ENCODE data around the gene TMF1. TPM values are rescaled to one million over a fixed set of nuclear protein-coding genes. Genes with fewer than 3 reads are reported as not detected.

Gene TMF1
- total and polyA plus RNA-seq, 7 experiments from 2014 or later, result 36.1 to 71.8 (median 47.7) TPM

GRCh38 chr3:69066121-69066520 is 14.0 kb upstream of the TMF1 start:
- POLR2A ChIA-PET, result interaction anchor here (1.5 to 4.4 kb wide), 2 partner anchors 14 to 24 kb away, joined by 4 to 24 read pairs; partner anchors contain the start of gene TMF1
- no peaks in the 10 kb centered on the region for H3K27me3 ChIP-seq (ENCODE audit: control insufficient read depth in 2 of 2, insufficient read depth in 2 of 2, low read length in 2 of 2)
- no peak overlapping the region for H3K27ac ChIP-seq (ENCODE audit: low read depth, low read length)
- H3K36me3 ChIP-seq (ENCODE audit: control insufficient read depth in 2 of 3, insufficient read depth in 3 of 3, low read length in 3 of 3), result peaks cover 5 to 13% (median 7%) of the 10 kb centered on the region in 3 experiments
- H3K36me3 Mint-ChIP-seq, result peaks cover 5 to 34% (median 19%) of the 10 kb centered on the region in 5 donors
- H3K27ac Mint-ChIP-seq, result peak overlapping the region in 8 of 9 donors; percentile 38 to 91 (median 80)
- peaks cover 23 to 56% (median 44%) of the 10 kb centered on the region in 7 donors for H3K4me1 Mint-ChIP-seq
- H3K9me3 Mint-ChIP-seq, result no peaks in the 10 kb centered on the region
- intact Hi-C loops (cut with micrococcal nuclease), result loop anchor here in 1 of 2 donors (1.0 kb wide), 1 partner anchor 8 kb away; no protein-coding TSS in a partner anchor
- H3K4me3 ChIP-seq (ENCODE audit: low read length), result no peak overlapping the region
- H3K9me3 ChIP-seq (ENCODE audit: control insufficient read depth in 2 of 3, low read length in 3 of 3), result no peaks in the 10 kb centered on the region
- H3K27me3 Mint-ChIP-seq, result no peaks in the 10 kb centered on the region
- DNase-seq (no peak), ATAC-seq (no peak)
- peak overlapping the region in 3 of 10 donors; percentile 27 to 53 (median 29) for H3K4me3 Mint-ChIP-seq
- CTCF ChIA-PET, result interaction anchor here (0.8 kb wide), 1 partner anchor 12 kb away, joined by 3 read pairs; no protein-coding TSS in a partner anchor
- H3K4me1 ChIP-seq (ENCODE audit: control insufficient read depth in 2 of 2, insufficient read depth in 2 of 2, low read length in 2 of 2), result peaks cover 22 to 25% of the 10 kb centered on the region in 2 donors

DNA sequence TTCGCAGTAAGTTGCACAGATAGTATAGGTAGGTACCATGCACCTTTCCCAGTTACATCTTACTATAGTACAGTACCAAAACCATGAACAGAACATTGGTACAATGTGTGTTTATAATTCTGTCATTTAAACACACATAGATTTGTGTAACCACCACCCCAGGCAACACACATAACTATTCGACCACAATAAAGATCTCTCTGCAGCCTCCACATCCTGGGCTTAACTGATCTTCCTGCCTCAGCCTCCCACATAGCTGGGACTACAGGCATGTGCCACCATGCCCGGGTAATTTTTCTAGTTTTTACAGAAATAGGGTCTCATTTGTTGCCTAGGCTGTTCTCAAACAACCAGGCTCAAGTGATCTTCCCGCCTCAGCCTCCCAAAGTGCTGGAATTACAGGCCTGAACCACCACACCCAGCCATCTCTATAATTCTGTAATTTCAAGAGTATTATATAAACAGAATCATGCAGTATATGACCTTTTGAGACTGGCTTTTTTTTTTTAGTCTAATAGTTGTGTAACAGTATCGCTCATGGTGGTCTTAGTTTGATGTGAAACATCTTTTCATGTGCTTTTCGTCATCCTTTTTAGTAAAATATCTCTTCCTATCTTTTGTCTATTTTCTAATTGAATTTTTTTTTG is 13.3 kb upstream of the TMF1 start:
- Histone ChIP-seq H3K27ac (ENCODE audit: low read depth, low read length) (peak overlapping the region; percentile 5), H3K4me3 (ENCODE audit: low read length) (no peak overlapping the region)
- CTCF ChIA-PET, result interaction anchor here (0.8 kb wide), 1 partner anchor 11 kb away, joined by 3 read pairs; no protein-coding TSS in a partner anchor

GRCh38 chr3:69063636-69064035 is 11.5 kb upstream of the TMF1 start:
- peak overlapping the region; percentile 63 to 91 (median 81) for H3K27ac Mint-ChIP-seq
- Histone ChIP-seq H3K27me3 (ENCODE audit: control insufficient read depth in 2 of 2, insufficient read depth in 2 of 2, low read length in 2 of 2) (no peaks in the 10 kb centered on the region), H3K4me3 (ENCODE audit: low read length) (no peak overlapping the region), H3K36me3 (ENCODE audit: control insufficient read depth in 2 of 3, insufficient read depth in 3 of 3, low read length in 3 of 3) (peaks cover 5 to 18% (median 14%) of the 10 kb centered on the region in 3 experiments), H3K9me3 (ENCODE audit: control insufficient read depth in 2 of 3, low read length in 3 of 3) (no peaks in the 10 kb centered on the region), H3K4me1 (ENCODE audit: control insufficient read depth in 2 of 2, insufficient read depth in 2 of 2, low read length in 2 of 2) (peaks cover 31 to 33% of the 10 kb centered on the region in 2 donors), H3K27ac (ENCODE audit: low read depth, low read length) (peak overlapping the region; percentile 36)
- DNase-seq (peak in 3 of 9 donors; percentile 13 to 53 (median 46)), ATAC-seq (peak; percentile 36)
- ChIA-PET CTCF (interaction anchor here (1.2 kb wide), 1 partner anchor 20 kb away, joined by 3 read pairs; no protein-coding TSS in a partner anchor), POLR2A (interaction anchor here (1.1 to 4.4 kb wide), 6 partner anchors 11 to 25 kb away, joined by 3 to 24 read pairs (median 4); partner anchors contain the start of genes ARL6IP5 and TMF1)
- H3K9me3 Mint-ChIP-seq, result peaks cover 0 to 8% (median 0%) of the 10 kb centered on the region in 11 donors
- peaks cover 17 to 45% (median 35%) of the 10 kb centered on the region in 5 donors for H3K36me3 Mint-ChIP-seq
- peak overlapping the region in 9 of 10 donors; percentile 37 to 80 (median 53) for H3K4me3 Mint-ChIP-seq
- H3K4me1 Mint-ChIP-seq, result peaks cover 33 to 65% (median 52%) of the 10 kb centered on the region in 7 donors
- no peaks in the 10 kb centered on the region for H3K27me3 Mint-ChIP-seq
- intact Hi-C loops (cut with micrococcal nuclease), result no loop called here

More for the DNA sequence above, 13.3 kb upstream of the TMF1 start:
- Mint-ChIP-seq H3K4me3 (peak overlapping the region in 9 of 10 donors; percentile 11 to 81 (median 53)), H3K36me3 (peaks cover 5 to 35% (median 24%) of the 10 kb centered on the region in 5 donors), H3K27me3 (no peaks in the 10 kb centered on the region), H3K4me1 (peaks cover 21 to 55% (median 42%) of the 10 kb centered on the region in 7 donors), H3K9me3 (peaks cover 0 to 5% (median 0%) of the 10 kb centered on the region in 11 donors), H3K27ac (peak overlapping the region; percentile 57 to 91 (median 83))
- H3K9me3 ChIP-seq (ENCODE audit: control insufficient read depth in 2 of 3, low read length in 3 of 3), result no peaks in the 10 kb centered on the region
- peak; percentile 66 for ATAC-seq
- intact Hi-C loops (cut with micrococcal nuclease), result loop anchor here in 1 of 2 donors (1.0 kb wide), 1 partner anchor 9 kb away; no protein-coding TSS in a partner anchor
- POLR2A ChIA-PET, result interaction anchor here (0.7 to 4.4 kb wide), 3 partner anchors 8 to 25 kb away, joined by 3 to 24 read pairs (median 4); partner anchors contain the start of gene TMF1
- no peaks in the 10 kb centered on the region for H3K27me3 ChIP-seq (ENCODE audit: control insufficient read depth in 2 of 2, insufficient read depth in 2 of 2, low read length in 2 of 2)
- peaks cover 22 to 25% of the 10 kb centered on the region in 2 donors for H3K4me1 ChIP-seq (ENCODE audit: control insufficient read depth in 2 of 2, insufficient read depth in 2 of 2, low read length in 2 of 2)
- peaks cover 5 to 14% (median 14%) of the 10 kb centered on the region in 3 experiments for H3K36me3 ChIP-seq (ENCODE audit: control insufficient read depth in 2 of 3, insufficient read depth in 3 of 3, low read length in 3 of 3)
- DNase-seq, result peak in 5 of 9 donors; percentile 22 to 37 (median 27)

GRCh38 chr3:69059688-69060087 is 7.6 kb upstream of the TMF1 start:
- Histone ChIP-seq H3K27ac (ENCODE audit: low read depth, low read length) (peak overlapping the region; percentile 75), H3K4me1 (ENCODE audit: control insufficient read depth in 2 of 2, insufficient read depth in 2 of 2, low read length in 2 of 2) (peaks cover 22 to 31% of the 10 kb centered on the region in 2 donors), H3K36me3 (ENCODE audit: control insufficient read depth in 2 of 3, insufficient read depth in 3 of 3, low read length in 3 of 3) (peaks cover 8 to 26% (median 24%) of the 10 kb centered on the region in 3 experiments), H3K27me3 (ENCODE audit: control insufficient read depth in 2 of 2, insufficient read depth in 2 of 2, low read length in 2 of 2) (no peaks in the 10 kb centered on the region), H3K4me3 (ENCODE audit: low read length) (no peak overlapping the region), H3K9me3 (ENCODE audit: control insufficient read depth in 2 of 3, low read length in 3 of 3) (no peaks in the 10 kb centered on the region)
- ChIA-PET CTCF (interaction anchor here (1.3 kb wide), 1 partner anchor 32 kb away, joined by 3 read pairs; no protein-coding TSS in a partner anchor), POLR2A (interaction anchor here (0.9 to 2.7 kb wide), 7 partner anchors 8 to 34 kb away, joined by 3 to 25 read pairs (median 4); partner anchors contain the start of gene ARL6IP5)
- peak overlapping the region in 2 of 10 donors; percentile 36 to 39 for H3K4me3 Mint-ChIP-seq
- H3K27ac Mint-ChIP-seq, result peak overlapping the region; percentile 77 to 94 (median 92)
- ATAC-seq, result no peak
- no peaks in the 10 kb centered on the region for H3K27me3 Mint-ChIP-seq
- peaks cover 17 to 50% (median 40%) of the 10 kb centered on the region in 5 donors for H3K36me3 Mint-ChIP-seq
- H3K4me1 Mint-ChIP-seq, result peaks cover 30 to 58% (median 43%) of the 10 kb centered on the region in 7 donors
- peaks cover 0 to 8% (median 0%) of the 10 kb centered on the region in 11 donors for H3K9me3 Mint-ChIP-seq
- intact Hi-C loops (cut with micrococcal nuclease), result no loop called here
- no peak for DNase-seq

DNA sequence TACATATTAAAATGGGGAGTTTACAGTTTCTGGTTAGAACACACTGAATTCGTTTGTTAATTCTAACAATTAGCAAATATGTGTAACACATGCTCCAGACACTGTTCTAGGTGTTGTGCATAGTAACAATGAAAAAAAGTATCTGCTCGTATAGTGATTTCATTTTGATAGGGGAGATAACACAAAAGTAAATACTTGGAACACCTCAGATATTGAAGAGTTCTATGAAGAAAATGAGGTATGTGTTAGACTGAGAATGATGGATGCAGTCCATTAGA is 6.8 kb upstream of the TMF1 start:
- Histone ChIP-seq H3K36me3 (ENCODE audit: control insufficient read depth in 2 of 3, insufficient read depth in 3 of 3, low read length in 3 of 3) (peaks cover 8 to 27% (median 24%) of the 10 kb centered on the region in 3 experiments), H3K4me1 (ENCODE audit: control insufficient read depth in 2 of 2, insufficient read depth in 2 of 2, low read length in 2 of 2) (peaks cover 14 to 23% of the 10 kb centered on the region in 2 donors), H3K9me3 (ENCODE audit: control insufficient read depth in 2 of 3, low read length in 3 of 3) (no peaks in the 10 kb centered on the region), H3K27ac (ENCODE audit: low read depth, low read length) (peak overlapping the region; percentile 75), H3K4me3 (ENCODE audit: low read length) (peak overlapping the region; percentile 12), H3K27me3 (ENCODE audit: control insufficient read depth in 2 of 2, insufficient read depth in 2 of 2, low read length in 2 of 2) (no peaks in the 10 kb centered on the region)
- Mint-ChIP-seq H3K4me1 (peaks cover 24 to 50% (median 35%) of the 10 kb centered on the region in 7 donors), H3K27me3 (no peaks in the 10 kb centered on the region), H3K36me3 (peaks cover 17 to 47% (median 40%) of the 10 kb centered on the region in 5 donors), H3K4me3 (peak overlapping the region in 8 of 10 donors; percentile 45 to 82 (median 65)), H3K9me3 (peaks cover 0 to 8% (median 0%) of the 10 kb centered on the region in 11 donors), H3K27ac (peak overlapping the region; percentile 77 to 94 (median 92))
- intact Hi-C loops (cut with micrococcal nuclease), result loop anchor here in 1 of 2 donors (1.0 kb wide), 1 partner anchor 21 kb away; the partner anchor contains the start of gene UBA3
- ATAC-seq (no peak), DNase-seq (no peak)
- ChIA-PET POLR2A (interaction anchor here (0.9 to 2.7 kb wide), 9 partner anchors 9 to 45 kb away, joined by 3 to 25 read pairs (median 4); partner anchors contain the start of genes ARL6IP5 and EOGT), CTCF (interaction anchor here (1.3 to 1.5 kb wide), 2 partner anchors 30 to 33 kb away, joined by 3 read pairs; no protein-coding TSS in a partner anchor)
